Prostate gland (tissue), 2 donors: ENCODE results near the gene LZTS2.

Experiments
- POLR2A ChIP-seq: fragments of 450-650 bp; IDR thresholded peaks from one replicate; pipeline ENCODE4 v1.6.1; 2016; ENCODE audit warnings: antibody characterized with exemption, mild to moderate bottlenecking
- TF ChIP-seq, protein P1 (sequence below), 4 experiments: fragments of 200-600 bp in 2 of 4; fragments of 450-650 bp in 2 of 4; sonication (generic) in 2 of 4; IDR thresholded peaks; 1 replicate in 3 of 4; 2 replicates in 1 of 4; pipeline ENCODE4 v1.5.1; 2016 to 2019; ENCODE audit warnings: antibody characterized with exemption in 4 of 4, mild to moderate bottlenecking in 2 of 4, moderate library complexity in 2 of 4

DNA sequence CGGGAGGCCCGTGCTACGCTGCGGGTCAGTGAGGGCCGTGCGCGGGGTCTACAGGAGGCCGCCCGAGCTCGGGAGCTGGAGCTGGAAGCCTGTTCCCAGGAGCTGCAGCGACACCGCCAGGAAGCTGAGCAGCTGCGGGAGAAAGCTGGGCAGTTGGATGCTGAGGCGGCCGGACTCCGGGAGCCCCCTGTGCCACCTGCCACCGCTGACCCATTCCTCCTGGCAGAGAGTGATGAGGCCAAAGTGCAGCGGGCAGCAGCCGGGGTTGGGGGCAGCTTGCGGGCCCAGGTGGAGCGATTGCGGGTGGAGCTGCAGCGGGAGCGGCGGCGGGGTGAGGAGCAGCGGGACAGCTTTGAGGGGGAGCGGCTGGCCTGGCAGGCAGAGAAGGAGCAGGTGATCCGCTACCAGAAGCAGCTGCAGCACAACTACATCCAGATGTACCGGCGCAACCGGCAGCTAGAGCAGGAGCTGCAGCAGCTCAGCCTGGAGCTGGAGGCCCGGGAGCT is 7.0 kb downstream of the LZTS2 start:
- no peak for TF ChIP-seq POLR2A
- TF ChIP-seq, protein P1, sequence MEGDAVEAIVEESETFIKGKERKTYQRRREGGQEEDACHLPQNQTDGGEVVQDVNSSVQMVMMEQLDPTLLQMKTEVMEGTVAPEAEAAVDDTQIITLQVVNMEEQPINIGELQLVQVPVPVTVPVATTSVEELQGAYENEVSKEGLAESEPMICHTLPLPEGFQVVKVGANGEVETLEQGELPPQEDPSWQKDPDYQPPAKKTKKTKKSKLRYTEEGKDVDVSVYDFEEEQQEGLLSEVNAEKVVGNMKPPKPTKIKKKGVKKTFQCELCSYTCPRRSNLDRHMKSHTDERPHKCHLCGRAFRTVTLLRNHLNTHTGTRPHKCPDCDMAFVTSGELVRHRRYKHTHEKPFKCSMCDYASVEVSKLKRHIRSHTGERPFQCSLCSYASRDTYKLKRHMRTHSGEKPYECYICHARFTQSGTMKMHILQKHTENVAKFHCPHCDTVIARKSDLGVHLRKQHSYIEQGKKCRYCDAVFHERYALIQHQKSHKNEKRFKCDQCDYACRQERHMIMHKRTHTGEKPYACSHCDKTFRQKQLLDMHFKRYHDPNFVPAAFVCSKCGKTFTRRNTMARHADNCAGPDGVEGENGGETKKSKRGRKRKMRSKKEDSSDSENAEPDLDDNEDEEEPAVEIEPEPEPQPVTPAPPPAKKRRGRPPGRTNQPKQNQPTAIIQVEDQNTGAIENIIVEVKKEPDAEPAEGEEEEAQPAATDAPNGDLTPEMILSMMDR (IDR thresholded peaks at IDR 0.05), result no peak
